Type B pancreatic cell (in vitro differentiated cells): ENCODE data around the gene LRBA. TPM values are rescaled to one million over a fixed set of nuclear protein-coding genes. Genes with fewer than 3 reads are reported as not detected.

ENCODE experiments used
- DNase-seq: peaks from one replicate; pipeline ENCODE4 v3.0.0; 2021; ENCODE audit warnings: mixed read lengths; ENCODE audit not compliant: unreplicated experiment; ENCODE audit errors: extremely low spot score
- H3K27ac Mint-ChIP-seq: 2 replicates; pipeline ENCODE4 v1.8.0; 2021; ENCODE audit warnings: mild to moderate bottlenecking, mixed read lengths
- H3K27me3 Mint-ChIP-seq: 2 replicates; pipeline ENCODE4 v1.8.0; 2021; ENCODE audit warnings: mixed read lengths
- H3K36me3 Mint-ChIP-seq: 2 replicates; pipeline ENCODE4 v1.8.0; 2021; ENCODE audit warnings: mixed read lengths
- H3K4me1 Mint-ChIP-seq: one replicate; pipeline ENCODE4 v1.8.0; 2021; ENCODE audit warnings: mixed read lengths; ENCODE audit not compliant: unreplicated experiment
- H3K4me3 Mint-ChIP-seq: 2 replicates; pipeline ENCODE4 v1.8.0; 2021; ENCODE audit warnings: mild to moderate bottlenecking, mixed read lengths
- H3K9me3 Mint-ChIP-seq: 2 replicates; pipeline ENCODE4 v1.8.0; 2021; ENCODE audit warnings: mixed read lengths
- total RNA-seq: library from RNA; stranded (reverse); gene quantifications from 2 replicates; pipeline ENCODE4 v1.2.1, GENCODE V29; 2021; ENCODE audit warnings: low replicate concordance
- TF ChIP-seq, protein P1 (sequence below): fragments of 200-600 bp; sonication (generic); conservative IDR thresholded peaks from 2 replicates; pipeline ENCODE4 v1.5.0; 2021; ENCODE audit warnings: antibody characterized with exemption, mild to moderate bottlenecking

LRBA gene
- total RNA-seq, 1 donor from 2014 or later, result 64.5 TPM

DNA sequence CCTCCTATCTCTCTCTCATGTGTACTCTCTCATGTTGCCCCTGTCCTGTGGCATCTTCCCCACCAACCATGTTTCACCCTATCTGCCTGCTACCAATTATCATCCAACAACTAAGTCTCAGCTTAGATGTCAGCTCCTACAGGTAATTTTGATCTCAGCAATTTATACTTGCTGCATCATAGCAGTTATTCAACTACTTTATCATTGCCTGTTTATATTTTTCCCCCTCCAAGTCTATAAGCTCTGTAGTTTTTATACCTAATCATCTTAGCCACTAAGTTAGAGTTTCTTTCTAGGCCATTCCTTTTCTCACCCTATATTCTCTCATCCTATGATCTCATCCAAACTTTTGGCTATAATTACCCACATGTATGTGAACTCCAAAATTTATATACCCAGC, 382.4 kb downstream of the LRBA start:
- H3K9me3 Mint-ChIP-seq, result peaks cover 7% of the 10 kb centered on the region
- H3K27me3 Mint-ChIP-seq, result no peaks in the 10 kb centered on the region
- H3K27ac Mint-ChIP-seq, result peak overlapping the region; percentile 16
- H3K4me1 Mint-ChIP-seq, result no peaks in the 10 kb centered on the region
- TF ChIP-seq, protein P1, sequence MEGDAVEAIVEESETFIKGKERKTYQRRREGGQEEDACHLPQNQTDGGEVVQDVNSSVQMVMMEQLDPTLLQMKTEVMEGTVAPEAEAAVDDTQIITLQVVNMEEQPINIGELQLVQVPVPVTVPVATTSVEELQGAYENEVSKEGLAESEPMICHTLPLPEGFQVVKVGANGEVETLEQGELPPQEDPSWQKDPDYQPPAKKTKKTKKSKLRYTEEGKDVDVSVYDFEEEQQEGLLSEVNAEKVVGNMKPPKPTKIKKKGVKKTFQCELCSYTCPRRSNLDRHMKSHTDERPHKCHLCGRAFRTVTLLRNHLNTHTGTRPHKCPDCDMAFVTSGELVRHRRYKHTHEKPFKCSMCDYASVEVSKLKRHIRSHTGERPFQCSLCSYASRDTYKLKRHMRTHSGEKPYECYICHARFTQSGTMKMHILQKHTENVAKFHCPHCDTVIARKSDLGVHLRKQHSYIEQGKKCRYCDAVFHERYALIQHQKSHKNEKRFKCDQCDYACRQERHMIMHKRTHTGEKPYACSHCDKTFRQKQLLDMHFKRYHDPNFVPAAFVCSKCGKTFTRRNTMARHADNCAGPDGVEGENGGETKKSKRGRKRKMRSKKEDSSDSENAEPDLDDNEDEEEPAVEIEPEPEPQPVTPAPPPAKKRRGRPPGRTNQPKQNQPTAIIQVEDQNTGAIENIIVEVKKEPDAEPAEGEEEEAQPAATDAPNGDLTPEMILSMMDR, result no peak
- no peak overlapping the region for H3K4me3 Mint-ChIP-seq
- peaks cover 16% of the 10 kb centered on the region for H3K36me3 Mint-ChIP-seq
- no peak for DNase-seq

GRCh38 chr4:150628073-150628472, 387.0 kb downstream of the LRBA start:
- Mint-ChIP-seq H3K27me3 (no peaks in the 10 kb centered on the region), H3K36me3 (peaks cover 8% of the 10 kb centered on the region), H3K9me3 (peaks cover 7% of the 10 kb centered on the region), H3K4me3 (no peak overlapping the region), H3K27ac (no peak overlapping the region), H3K4me1 (no peaks in the 10 kb centered on the region)
- no peak for DNase-seq
- TF ChIP-seq, protein P1, result no peak

GRCh38 chr4:150625033-150625432, 390.1 kb downstream of the LRBA start:
- Mint-ChIP-seq H3K4me3 (no peak overlapping the region), H3K27me3 (no peaks in the 10 kb centered on the region), H3K27ac (no peak overlapping the region), H3K4me1 (no peaks in the 10 kb centered on the region), H3K9me3 (no peaks in the 10 kb centered on the region), H3K36me3 (peaks cover 3% of the 10 kb centered on the region)
- no peak for DNase-seq
- TF ChIP-seq, protein P1, result no peak

DNA sequence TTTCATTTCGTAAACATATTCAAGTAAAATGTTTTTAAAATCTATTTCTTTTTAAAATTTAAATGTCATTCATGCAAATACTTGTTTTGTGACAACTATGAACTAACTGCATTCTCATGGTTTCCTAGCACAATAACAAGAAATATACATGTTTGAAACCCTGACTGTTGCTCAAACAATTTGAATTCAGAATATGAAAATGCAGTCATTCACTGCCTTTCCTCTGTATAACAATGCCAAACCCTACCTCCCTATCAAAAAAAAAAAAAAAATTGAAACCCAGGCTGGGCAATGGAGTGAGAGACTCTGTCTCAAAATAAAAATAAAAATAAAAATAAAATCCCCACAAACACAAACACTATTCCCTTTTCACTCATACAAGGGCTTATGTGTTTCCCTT, 391.0 kb downstream of the LRBA start:
- Mint-ChIP-seq H3K9me3 (no peaks in the 10 kb centered on the region), H3K27ac (no peak overlapping the region), H3K36me3 (peaks cover 3% of the 10 kb centered on the region), H3K4me3 (no peak overlapping the region), H3K27me3 (no peaks in the 10 kb centered on the region), H3K4me1 (no peaks in the 10 kb centered on the region)
- DNase-seq, result no peak
- TF ChIP-seq, protein P1, result no peak

DNA sequence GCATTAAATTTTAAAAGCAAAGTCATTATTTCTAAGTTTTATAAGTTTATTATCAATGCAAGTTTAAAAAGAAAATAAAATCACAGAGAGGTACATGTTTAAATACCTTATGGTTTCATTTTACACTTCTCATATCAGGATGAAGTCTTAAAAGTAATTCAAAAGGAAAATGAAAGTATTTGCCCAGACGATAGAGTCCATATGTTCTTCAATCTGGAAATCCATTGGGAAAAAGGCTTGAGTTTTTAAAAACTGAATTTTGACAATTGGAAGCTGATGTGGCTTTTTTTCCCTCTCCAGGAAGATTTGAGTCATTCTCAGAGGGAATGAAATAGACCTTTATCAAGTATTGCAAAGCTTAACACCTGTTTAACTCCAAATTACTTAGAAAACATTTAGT, 396.0 kb downstream of the LRBA start:
- Mint-ChIP-seq H3K27me3 (no peaks in the 10 kb centered on the region), H3K4me3 (no peak overlapping the region)
- TF ChIP-seq, protein P1, result no peak

GRCh38 chr4:150609131-150609530, 406.0 kb downstream of the LRBA start:
- TF ChIP-seq, protein P1, result no peak
- H3K9me3 Mint-ChIP-seq, result no peaks in the 10 kb centered on the region
- H3K4me1 Mint-ChIP-seq, result no peaks in the 10 kb centered on the region
- H3K27ac Mint-ChIP-seq, result no peak overlapping the region
- H3K4me3 Mint-ChIP-seq, result no peak overlapping the region
- DNase-seq, result no peak
- no peaks in the 10 kb centered on the region for H3K36me3 Mint-ChIP-seq
- no peaks in the 10 kb centered on the region for H3K27me3 Mint-ChIP-seq

More for the DNA sequence above, 396.0 kb downstream of the LRBA start:
- no peak for DNase-seq
- H3K9me3 Mint-ChIP-seq, result no peaks in the 10 kb centered on the region
- peaks cover 3% of the 10 kb centered on the region for H3K36me3 Mint-ChIP-seq
- H3K4me1 Mint-ChIP-seq, result no peaks in the 10 kb centered on the region
- H3K27ac Mint-ChIP-seq, result no peak overlapping the region
